Measurements from ENCODE around the gene CAMLG. TPM values are rescaled to one million over a fixed set of nuclear protein-coding genes. Genes with fewer than 3 reads are reported as not detected.

CAMLG gene
- total RNA-seq, 1 experiment from 2014 or later: 28.3 TPM

DNA sequence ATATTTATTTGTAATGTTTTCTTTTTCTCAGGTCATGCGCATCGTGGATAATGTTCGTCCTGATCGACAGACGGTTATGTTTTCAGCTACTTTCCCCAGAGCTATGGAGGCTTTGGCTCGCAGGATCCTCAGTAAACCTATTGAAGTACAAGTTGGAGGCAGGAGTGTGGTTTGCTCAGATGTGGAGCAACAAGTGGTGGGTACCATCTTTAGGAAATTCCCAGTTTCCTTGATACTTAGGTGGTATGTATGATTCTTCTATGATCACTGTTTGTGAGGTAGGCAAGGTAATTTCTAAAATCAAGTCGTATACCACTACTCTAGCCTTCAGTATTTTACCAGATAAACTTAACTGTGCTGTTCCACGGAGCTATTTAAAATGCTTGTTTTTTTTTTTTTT, 56.5 kb downstream of the CAMLG start:
- POLR2A ChIA-PET: no interaction called here
- intact Hi-C loops (cut with micrococcal nuclease; ENCODE audit: unreplicated experiment): no loop called here
- no TSS peak for BruUV-seq (replicated peaks)
- ATAC-seq: no peak
- Histone ChIP-seq H3K36me3 (ENCODE audit: control insufficient read depth, insufficient read depth, low read length) (peaks cover 31% of the 10 kb centered on the region), H3K27me3 (ENCODE audit: control insufficient read depth, insufficient read depth, low read length) (no peaks in the 10 kb centered on the region), H3K27ac (ENCODE audit: low read length) (no peak overlapping the region), H3K4me1 (ENCODE audit: control insufficient read depth, insufficient read depth, low read length) (no peaks in the 10 kb centered on the region), H3K9me3 (ENCODE audit: control insufficient read depth, insufficient read depth, low read depth, low read length) (no peaks in the 10 kb centered on the region), H3K4me3 (ENCODE audit: low read depth in 2 of 2, low read length in 2 of 2) (no peak overlapping the region)
- TF ChIP-seq, protein P1, sequence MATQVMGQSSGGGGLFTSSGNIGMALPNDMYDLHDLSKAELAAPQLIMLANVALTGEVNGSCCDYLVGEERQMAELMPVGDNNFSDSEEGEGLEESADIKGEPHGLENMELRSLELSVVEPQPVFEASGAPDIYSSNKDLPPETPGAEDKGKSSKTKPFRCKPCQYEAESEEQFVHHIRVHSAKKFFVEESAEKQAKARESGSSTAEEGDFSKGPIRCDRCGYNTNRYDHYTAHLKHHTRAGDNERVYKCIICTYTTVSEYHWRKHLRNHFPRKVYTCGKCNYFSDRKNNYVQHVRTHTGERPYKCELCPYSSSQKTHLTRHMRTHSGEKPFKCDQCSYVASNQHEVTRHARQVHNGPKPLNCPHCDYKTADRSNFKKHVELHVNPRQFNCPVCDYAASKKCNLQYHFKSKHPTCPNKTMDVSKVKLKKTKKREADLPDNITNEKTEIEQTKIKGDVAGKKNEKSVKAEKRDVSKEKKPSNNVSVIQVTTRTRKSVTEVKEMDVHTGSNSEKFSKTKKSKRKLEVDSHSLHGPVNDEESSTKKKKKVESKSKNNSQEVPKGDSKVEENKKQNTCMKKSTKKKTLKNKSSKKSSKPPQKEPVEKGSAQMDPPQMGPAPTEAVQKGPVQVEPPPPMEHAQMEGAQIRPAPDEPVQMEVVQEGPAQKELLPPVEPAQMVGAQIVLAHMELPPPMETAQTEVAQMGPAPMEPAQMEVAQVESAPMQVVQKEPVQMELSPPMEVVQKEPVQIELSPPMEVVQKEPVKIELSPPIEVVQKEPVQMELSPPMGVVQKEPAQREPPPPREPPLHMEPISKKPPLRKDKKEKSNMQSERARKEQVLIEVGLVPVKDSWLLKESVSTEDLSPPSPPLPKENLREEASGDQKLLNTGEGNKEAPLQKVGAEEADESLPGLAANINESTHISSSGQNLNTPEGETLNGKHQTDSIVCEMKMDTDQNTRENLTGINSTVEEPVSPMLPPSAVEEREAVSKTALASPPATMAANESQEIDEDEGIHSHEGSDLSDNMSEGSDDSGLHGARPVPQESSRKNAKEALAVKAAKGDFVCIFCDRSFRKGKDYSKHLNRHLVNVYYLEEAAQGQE (IDR thresholded peaks at IDR 0.05; ENCODE audit: insufficient read depth in 1 of 2, low read depth in 2 of 2, low read length in 1 of 2): no peak
- TF ChIP-seq SIN3A (IDR thresholded peaks at IDR 0.05; ENCODE audit: borderline replicate concordance, insufficient read depth, low read depth, low read length): no peak
- TF ChIP-seq TCF7L2 (IDR thresholded peaks at IDR 0.05; ENCODE audit: low read depth, low read length): no peak
- TF ChIP-seq, protein P2, sequence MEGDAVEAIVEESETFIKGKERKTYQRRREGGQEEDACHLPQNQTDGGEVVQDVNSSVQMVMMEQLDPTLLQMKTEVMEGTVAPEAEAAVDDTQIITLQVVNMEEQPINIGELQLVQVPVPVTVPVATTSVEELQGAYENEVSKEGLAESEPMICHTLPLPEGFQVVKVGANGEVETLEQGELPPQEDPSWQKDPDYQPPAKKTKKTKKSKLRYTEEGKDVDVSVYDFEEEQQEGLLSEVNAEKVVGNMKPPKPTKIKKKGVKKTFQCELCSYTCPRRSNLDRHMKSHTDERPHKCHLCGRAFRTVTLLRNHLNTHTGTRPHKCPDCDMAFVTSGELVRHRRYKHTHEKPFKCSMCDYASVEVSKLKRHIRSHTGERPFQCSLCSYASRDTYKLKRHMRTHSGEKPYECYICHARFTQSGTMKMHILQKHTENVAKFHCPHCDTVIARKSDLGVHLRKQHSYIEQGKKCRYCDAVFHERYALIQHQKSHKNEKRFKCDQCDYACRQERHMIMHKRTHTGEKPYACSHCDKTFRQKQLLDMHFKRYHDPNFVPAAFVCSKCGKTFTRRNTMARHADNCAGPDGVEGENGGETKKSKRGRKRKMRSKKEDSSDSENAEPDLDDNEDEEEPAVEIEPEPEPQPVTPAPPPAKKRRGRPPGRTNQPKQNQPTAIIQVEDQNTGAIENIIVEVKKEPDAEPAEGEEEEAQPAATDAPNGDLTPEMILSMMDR (IDR thresholded peaks at IDR 0.05): no peak
- TF ChIP-seq POLR2AphosphoS5 (IDR thresholded peaks at IDR 0.05; ENCODE audit: low read depth, low read length): no peak
- CTCF ChIA-PET: no interaction called here
- no peak for DNase-seq (ENCODE audit: low read depth, low spot score)
- in situ Hi-C loops (cut with HindIII; ENCODE audit: low pct_unique_long_range_greater_than_20kb, low sequenced_read_pairs): no loop called here

DNA sequence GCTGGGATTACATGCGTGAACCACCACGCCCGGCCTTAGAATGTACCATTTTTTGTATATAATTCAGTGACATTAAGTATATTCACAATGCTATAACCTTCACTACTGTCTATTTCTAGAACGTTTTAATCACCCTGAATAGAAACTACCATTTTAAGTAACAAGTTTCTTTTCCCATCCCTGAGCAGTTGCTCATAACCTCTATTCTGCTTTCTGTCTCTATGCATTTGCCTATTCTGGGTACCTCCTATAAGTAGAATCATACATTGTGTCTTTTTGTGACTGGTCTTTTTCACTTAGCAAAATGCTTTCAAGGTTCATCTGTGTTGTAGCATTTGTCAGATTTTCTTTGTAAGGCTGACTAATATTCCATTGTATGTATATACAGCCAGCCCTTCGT, 60.1 kb downstream of the CAMLG start:
- ChIA-PET CTCF (interaction anchor here (0.6 kb wide), 1 partner anchor 50 kb away, joined by 5 read pairs; no protein-coding TSS in a partner anchor), POLR2A (no interaction called here)
- no TSS peak for BruUV-seq (replicated peaks)
- Histone ChIP-seq H3K36me3 (ENCODE audit: control insufficient read depth, insufficient read depth, low read length) (peaks cover 23% of the 10 kb centered on the region), H3K9me3 (ENCODE audit: control insufficient read depth, insufficient read depth, low read depth, low read length) (no peaks in the 10 kb centered on the region), H3K27ac (ENCODE audit: low read length) (no peak overlapping the region), H3K4me1 (ENCODE audit: control insufficient read depth, insufficient read depth, low read length) (no peaks in the 10 kb centered on the region), H3K27me3 (ENCODE audit: control insufficient read depth, insufficient read depth, low read length) (no peaks in the 10 kb centered on the region), H3K4me3 (ENCODE audit: low read depth in 2 of 2, low read length in 2 of 2) (no peak overlapping the region)
- TF ChIP-seq SIN3A (IDR thresholded peaks at IDR 0.05; ENCODE audit: borderline replicate concordance, insufficient read depth, low read depth, low read length) (no peak), POLR2AphosphoS5 (IDR thresholded peaks at IDR 0.05; ENCODE audit: low read depth, low read length) (no peak), TCF7L2 (IDR thresholded peaks at IDR 0.05; ENCODE audit: low read depth, low read length) (no peak)
- TF ChIP-seq, protein P1 (IDR thresholded peaks at IDR 0.05; ENCODE audit: insufficient read depth in 1 of 2, low read depth in 2 of 2, low read length in 1 of 2): no peak
- TF ChIP-seq, protein P2 (IDR thresholded peaks at IDR 0.05): no peak
- intact Hi-C loops (cut with micrococcal nuclease; ENCODE audit: unreplicated experiment) (no loop called here), in situ Hi-C loops (cut with HindIII; ENCODE audit: low pct_unique_long_range_greater_than_20kb, low sequenced_read_pairs) (no loop called here)
- ATAC-seq (no peak), DNase-seq (ENCODE audit: low read depth, low spot score) (no peak)

Other genes starting within 250 kb of the CAMLG start
- 80.0 TPM for gene JADE2, start 212.9 kb upstream of the CAMLG start, total RNA-seq (2021; ENCODE audit: unreplicated experiment)
- gene SAR1B, start 105.7 kb upstream of the CAMLG start, total RNA-seq (2021; ENCODE audit: unreplicated experiment): 68.8 TPM
- 22.7 TPM for gene SEC24A, start 89.8 kb upstream of the CAMLG start, total RNA-seq (2021; ENCODE audit: unreplicated experiment)
- gene DDX46, start 20.2 kb downstream of the CAMLG start, total RNA-seq (2021; ENCODE audit: unreplicated experiment): 90.8 TPM
- 51.7 TPM for gene C5orf24, start 107.4 kb downstream of the CAMLG start, total RNA-seq (2021; ENCODE audit: unreplicated experiment)
- 47.4 TPM for gene TXNDC15, start 135.8 kb downstream of the CAMLG start, total RNA-seq (2021; ENCODE audit: unreplicated experiment)
- gene PCBD2, start 166.6 kb downstream of the CAMLG start, total RNA-seq (2021; ENCODE audit: unreplicated experiment): 19.8 TPM
- 0.69 TPM for gene CATSPER3, start 229.4 kb downstream of the CAMLG start, total RNA-seq (2021; ENCODE audit: unreplicated experiment)